PC-9 (cell line): Measurements from ENCODE around the gene RNF111.

Experiments used
- CTCF ChIP-seq: fragments of 200-600 bp; sonication (generic); conservative IDR thresholded peaks from 2 replicates; pipeline ENCODE4 v1.6.1; 2017; ENCODE audit warnings: mixed run types, antibody characterized with exemption, mild to moderate bottlenecking, moderate library complexity
- EZH2 ChIP-seq: fragments of 200-600 bp; sonication (generic); IDR thresholded peaks from 2 replicates; pipeline ENCODE4 v1.8.0; 2017; ENCODE audit warnings: antibody characterized with exemption, low read depth

- TF ChIP-seq EZH2 (no peak), CTCF (no peak)
Measured at GRCh38 chr15:58958811-58959210, 28.7 kb upstream of the RNF111 start.
